Measurements from ENCODE around the gene FRY.

The FRY gene

DNA sequence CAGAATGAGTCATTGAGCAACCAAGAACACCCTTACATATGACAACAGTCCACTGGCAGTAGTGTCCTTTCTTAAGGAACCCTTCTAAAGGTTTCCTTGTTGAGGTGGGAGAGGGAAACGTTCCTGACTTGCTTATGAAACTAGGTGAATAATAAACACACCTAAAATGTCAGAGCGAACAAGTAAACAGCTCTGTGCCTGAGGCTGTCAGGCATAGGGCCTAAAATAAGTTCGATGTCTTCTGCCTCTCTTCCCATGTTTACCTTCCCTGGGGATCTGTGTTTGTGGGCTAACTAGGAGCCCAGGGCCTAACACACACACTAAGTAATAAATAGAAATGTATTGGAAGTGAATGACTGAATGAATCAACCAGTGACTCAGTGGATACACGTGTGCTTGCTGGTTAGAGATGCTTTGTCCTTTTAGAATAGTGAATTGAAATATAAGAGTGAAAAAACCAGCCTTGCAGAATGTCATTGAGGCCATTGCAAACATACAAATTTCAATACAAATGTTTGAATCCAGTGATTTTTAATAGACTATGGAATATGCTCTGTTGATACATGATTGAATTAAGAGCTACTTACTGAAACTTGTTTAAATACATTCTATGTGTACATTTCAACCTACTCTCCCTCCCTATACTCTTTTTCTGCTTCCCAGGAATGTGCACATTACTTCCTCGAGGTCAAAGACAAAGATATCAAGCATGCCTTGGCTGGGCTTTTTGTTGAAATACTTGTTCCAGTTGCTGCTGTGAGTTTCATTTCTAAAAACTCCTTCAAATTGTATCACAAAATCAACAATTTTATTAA is 102.9 kb downstream of the FRY start:
- Mint-ChIP-seq H3K4me3 (no peak overlapping the region), H3K4me1 (no peaks in the 10 kb centered on the region), H3K9me3 (no peaks in the 10 kb centered on the region), H3K27me3 (no peaks in the 10 kb centered on the region), H3K27ac (no peak overlapping the region), H3K36me3 (ENCODE audit: low read depth) (no peaks in the 10 kb centered on the region)
- no peak for ATAC-seq
- no peak for DNase-seq

DNA sequence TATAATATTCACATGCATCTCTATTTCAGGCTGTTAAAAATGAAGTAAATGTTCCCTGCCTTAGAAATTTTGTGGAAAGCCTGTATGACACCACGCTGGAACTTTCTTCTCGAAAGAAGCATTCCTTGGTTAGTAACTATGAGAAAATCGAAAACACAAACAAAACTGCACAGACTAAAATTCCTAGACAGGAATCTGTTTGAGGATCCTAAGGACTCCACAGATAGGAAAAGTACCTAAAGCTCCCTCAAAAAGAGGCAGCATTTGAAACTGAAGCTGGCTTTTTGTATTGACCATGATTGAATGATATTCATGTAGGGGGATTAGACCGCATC is 103.4 kb downstream of the FRY start:
- Mint-ChIP-seq H3K4me3 (no peak overlapping the region), H3K9me3 (no peaks in the 10 kb centered on the region), H3K4me1 (no peaks in the 10 kb centered on the region), H3K36me3 (ENCODE audit: low read depth) (no peaks in the 10 kb centered on the region), H3K27ac (no peak overlapping the region), H3K27me3 (no peaks in the 10 kb centered on the region)
- DNase-seq (no peak), ATAC-seq (no peak)

- DNase-seq (no peak), ATAC-seq (no peak)
- H3K36me3 Mint-ChIP-seq (ENCODE audit: low read depth), result no peaks in the 10 kb centered on the region
- no peaks in the 10 kb centered on the region for H3K27me3 Mint-ChIP-seq
- no peak overlapping the region for H3K27ac Mint-ChIP-seq
- no peak overlapping the region for H3K4me3 Mint-ChIP-seq
- no peaks in the 10 kb centered on the region for H3K4me1 Mint-ChIP-seq
- H3K9me3 Mint-ChIP-seq, result no peaks in the 10 kb centered on the region
These were observed 104.1 kb downstream of the FRY start for GRCh38 chr13:32135655-32136054.

DNA sequence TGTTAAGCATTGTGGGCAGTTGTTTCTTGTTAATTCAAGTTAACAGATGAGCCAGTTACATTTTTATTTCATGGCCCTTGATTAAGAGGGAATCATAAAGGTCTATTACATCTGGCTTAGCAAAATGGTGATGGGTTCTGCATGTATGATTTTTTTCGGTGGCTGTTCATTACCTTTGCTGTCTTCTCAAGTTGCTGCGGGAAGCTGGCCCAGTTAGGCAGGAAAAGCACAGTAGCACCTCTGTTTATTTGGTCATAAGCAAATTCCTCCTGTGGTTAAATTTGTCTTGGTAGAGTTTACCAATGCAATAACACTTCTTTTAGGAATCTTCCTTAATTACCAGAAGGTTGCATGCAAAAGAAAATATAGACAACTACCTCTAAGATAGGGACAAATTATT is 104.5 kb downstream of the FRY start:
- Mint-ChIP-seq H3K27ac (no peak overlapping the region), H3K9me3 (no peaks in the 10 kb centered on the region), H3K4me3 (no peak overlapping the region), H3K4me1 (no peaks in the 10 kb centered on the region), H3K36me3 (ENCODE audit: low read depth) (no peaks in the 10 kb centered on the region), H3K27me3 (no peaks in the 10 kb centered on the region)
- no peak for DNase-seq
- no peak for ATAC-seq

GRCh38 chr13:32136716-32137115 is 105.1 kb downstream of the FRY start:
- Mint-ChIP-seq H3K9me3 (no peaks in the 10 kb centered on the region), H3K4me1 (no peaks in the 10 kb centered on the region), H3K4me3 (no peak overlapping the region), H3K36me3 (ENCODE audit: low read depth) (no peaks in the 10 kb centered on the region), H3K27ac (no peak overlapping the region), H3K27me3 (no peaks in the 10 kb centered on the region)
- ATAC-seq (no peak), DNase-seq (no peak)

DNA sequence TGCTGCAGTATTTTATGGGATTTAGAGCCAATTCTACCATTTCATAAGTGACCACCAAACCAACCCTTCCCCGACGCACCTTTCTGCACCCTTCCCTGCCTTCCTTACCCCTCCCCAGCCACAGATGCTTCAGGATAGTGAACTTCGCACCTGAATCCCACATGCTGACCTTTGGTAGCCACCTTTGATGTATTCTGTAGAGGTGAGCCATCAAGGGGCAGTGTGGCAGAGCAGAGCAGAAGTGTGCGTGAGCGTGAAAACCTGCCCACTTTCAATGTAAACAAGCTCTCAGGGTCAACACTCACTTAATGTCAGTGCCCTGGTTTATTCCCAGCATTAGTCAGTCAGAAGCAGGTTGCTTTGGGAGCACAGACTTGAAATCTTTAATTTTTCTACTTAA is 107.7 kb downstream of the FRY start:
- H3K27ac Mint-ChIP-seq, result no peak overlapping the region
- DNase-seq (no peak), ATAC-seq (no peak)
- no peaks in the 10 kb centered on the region for H3K27me3 Mint-ChIP-seq
- no peak overlapping the region for H3K4me3 Mint-ChIP-seq
- no peaks in the 10 kb centered on the region for H3K36me3 Mint-ChIP-seq (ENCODE audit: low read depth)
- no peaks in the 10 kb centered on the region for H3K9me3 Mint-ChIP-seq
- no peaks in the 10 kb centered on the region for H3K4me1 Mint-ChIP-seq

DNA sequence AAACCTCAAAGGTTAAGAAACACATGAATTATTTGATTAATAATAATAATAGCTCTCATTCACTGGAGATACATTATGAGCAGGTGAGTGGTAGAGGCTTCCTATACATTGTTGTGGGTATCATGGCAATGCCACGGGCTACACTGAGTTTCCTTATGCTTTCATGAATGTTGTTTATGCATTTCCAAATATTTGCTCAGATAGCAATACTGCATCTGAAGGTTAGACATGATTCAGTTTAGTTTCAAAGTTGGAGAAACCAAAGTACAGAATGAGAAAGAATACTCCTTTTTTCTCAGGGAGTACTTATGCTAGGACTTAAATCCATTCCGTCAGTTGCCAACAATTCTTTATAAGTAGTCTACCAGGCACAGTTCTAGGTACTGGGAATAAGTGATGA is 108.5 kb downstream of the FRY start:
- ATAC-seq (no peak), DNase-seq (no peak)
- Mint-ChIP-seq H3K27me3 (no peaks in the 10 kb centered on the region), H3K36me3 (ENCODE audit: low read depth) (no peaks in the 10 kb centered on the region), H3K9me3 (no peaks in the 10 kb centered on the region), H3K4me3 (no peak overlapping the region), H3K4me1 (no peaks in the 10 kb centered on the region), H3K27ac (no peak overlapping the region)

- H3K4me1 Mint-ChIP-seq, result no peaks in the 10 kb centered on the region
- H3K27ac Mint-ChIP-seq, result no peak overlapping the region
- no peaks in the 10 kb centered on the region for H3K9me3 Mint-ChIP-seq
- DNase-seq (no peak), ATAC-seq (no peak)
- no peak overlapping the region for H3K4me3 Mint-ChIP-seq
- H3K36me3 Mint-ChIP-seq (ENCODE audit: low read depth), result no peaks in the 10 kb centered on the region
- H3K27me3 Mint-ChIP-seq, result peaks cover 4% of the 10 kb centered on the region
These were observed 109.9 kb downstream of the FRY start for GRCh38 chr13:32141462-32141861.

DNA sequence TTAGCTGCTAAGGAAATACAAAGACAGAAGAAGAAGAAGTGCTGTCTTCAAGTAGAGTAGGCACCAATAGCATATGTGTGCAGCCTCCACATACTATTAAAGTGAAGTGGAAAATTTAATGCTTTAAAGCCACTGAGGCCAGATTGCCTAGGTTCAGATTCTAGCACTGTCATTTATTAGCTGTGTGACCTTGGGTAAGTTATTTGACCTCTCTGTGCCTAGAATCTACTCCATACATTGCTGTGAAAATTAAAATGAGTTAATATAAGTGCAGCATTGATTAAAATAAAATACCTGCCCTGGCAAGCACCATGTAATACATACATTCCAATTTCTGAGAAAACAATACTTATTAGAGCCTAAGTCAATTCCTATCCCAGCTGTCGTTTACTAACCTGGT is 110.5 kb downstream of the FRY start:
- no peaks in the 10 kb centered on the region for H3K4me1 Mint-ChIP-seq
- DNase-seq, result no peak
- no peak overlapping the region for H3K27ac Mint-ChIP-seq
- no peak for ATAC-seq
- H3K9me3 Mint-ChIP-seq, result no peaks in the 10 kb centered on the region
- H3K4me3 Mint-ChIP-seq, result no peak overlapping the region
- no peaks in the 10 kb centered on the region for H3K36me3 Mint-ChIP-seq (ENCODE audit: low read depth)
- H3K27me3 Mint-ChIP-seq, result peaks cover 4% of the 10 kb centered on the region

- Mint-ChIP-seq H3K9me3 (no peaks in the 10 kb centered on the region), H3K27me3 (peaks cover 4% of the 10 kb centered on the region), H3K4me3 (no peak overlapping the region), H3K36me3 (ENCODE audit: low read depth) (no peaks in the 10 kb centered on the region), H3K4me1 (no peaks in the 10 kb centered on the region), H3K27ac (no peak overlapping the region)
- ATAC-seq (no peak), DNase-seq (no peak)
These were observed 111.4 kb downstream of the FRY start for GRCh38 chr13:32142956-32143375.

DNA sequence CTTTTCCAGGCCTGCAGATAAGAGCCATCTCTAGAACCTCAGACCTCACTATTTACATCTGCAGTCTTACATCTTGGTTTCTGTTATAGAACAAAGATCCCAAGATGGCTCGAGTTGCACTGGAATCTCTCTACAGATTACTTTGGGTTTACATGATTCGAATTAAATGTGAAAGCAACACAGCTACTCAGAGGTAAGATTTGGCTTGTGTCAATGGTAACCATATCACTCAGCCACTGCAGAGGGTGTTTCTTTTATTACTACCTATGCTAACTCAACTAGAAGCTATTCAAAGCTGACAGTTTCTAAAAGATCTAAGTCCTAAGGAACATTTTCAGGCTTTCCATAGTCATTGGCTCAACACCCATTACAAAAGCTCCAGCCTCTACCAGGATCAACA is 115.6 kb downstream of the FRY start:
- Mint-ChIP-seq H3K27ac (no peak overlapping the region), H3K9me3 (no peaks in the 10 kb centered on the region), H3K27me3 (peaks cover 6% of the 10 kb centered on the region), H3K4me3 (no peak overlapping the region), H3K36me3 (ENCODE audit: low read depth) (no peaks in the 10 kb centered on the region), H3K4me1 (no peaks in the 10 kb centered on the region)
- no peak for ATAC-seq
- DNase-seq, result no peak

DNA sequence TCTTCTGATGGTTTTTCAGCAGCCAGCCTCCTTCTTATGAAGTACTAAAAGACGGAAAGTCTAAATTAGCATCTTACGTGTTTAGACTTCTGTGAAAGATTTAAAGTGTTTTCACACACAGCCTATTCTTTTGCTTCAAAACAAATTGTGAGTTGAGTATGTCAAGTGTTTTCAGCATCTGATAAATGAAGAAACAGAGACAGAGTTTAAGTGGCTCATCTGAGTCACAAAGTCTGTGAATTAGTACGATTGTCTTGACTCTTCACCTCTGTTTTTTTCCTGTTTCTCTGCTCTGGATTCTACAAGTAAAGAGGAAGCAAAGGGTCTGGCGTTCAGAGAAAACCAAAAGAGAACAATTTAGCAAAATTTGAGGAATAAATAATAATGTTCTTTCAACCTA is 116.4 kb downstream of the FRY start:
- ATAC-seq (no peak), DNase-seq (no peak)
- Mint-ChIP-seq H3K9me3 (no peaks in the 10 kb centered on the region), H3K27me3 (peaks cover 6% of the 10 kb centered on the region), H3K36me3 (ENCODE audit: low read depth) (no peaks in the 10 kb centered on the region), H3K4me3 (no peak overlapping the region), H3K27ac (no peak overlapping the region), H3K4me1 (no peaks in the 10 kb centered on the region)

GRCh38 chr13:32150239-32150638 is 118.7 kb downstream of the FRY start:
- H3K27ac Mint-ChIP-seq, result no peak overlapping the region
- DNase-seq, result no peak
- H3K9me3 Mint-ChIP-seq, result no peaks in the 10 kb centered on the region
- no peak for ATAC-seq
- H3K27me3 Mint-ChIP-seq, result peaks cover 6% of the 10 kb centered on the region
- no peak overlapping the region for H3K4me3 Mint-ChIP-seq
- no peaks in the 10 kb centered on the region for H3K4me1 Mint-ChIP-seq
- H3K36me3 Mint-ChIP-seq (ENCODE audit: low read depth), result no peaks in the 10 kb centered on the region

DNA sequence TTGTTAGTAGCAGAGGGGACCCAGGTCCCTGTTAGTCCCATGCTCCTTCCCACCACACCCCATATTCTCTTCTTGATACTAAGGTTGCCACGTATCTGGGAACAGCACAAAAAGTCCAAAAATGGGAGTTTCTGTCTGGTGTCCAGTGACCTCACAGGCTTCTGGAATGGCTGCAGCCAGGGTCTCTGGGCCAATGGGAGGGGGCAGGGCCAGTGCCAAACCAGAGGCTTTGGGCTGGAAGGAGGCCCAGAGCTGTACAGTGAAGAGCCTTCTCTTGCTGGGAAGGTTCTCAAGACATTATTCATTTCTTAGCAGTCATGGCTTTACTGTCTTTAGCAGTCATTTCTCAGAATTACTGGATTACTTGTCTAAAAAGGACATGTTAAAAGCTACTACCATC is 119.2 kb downstream of the FRY start:
- Mint-ChIP-seq H3K4me1 (no peaks in the 10 kb centered on the region), H3K4me3 (no peak overlapping the region), H3K9me3 (no peaks in the 10 kb centered on the region), H3K36me3 (ENCODE audit: low read depth) (no peaks in the 10 kb centered on the region), H3K27ac (no peak overlapping the region), H3K27me3 (peaks cover 4% of the 10 kb centered on the region)
- no peak for DNase-seq
- no peak for ATAC-seq

- no peak overlapping the region for H3K27ac Mint-ChIP-seq
- DNase-seq (no peak), ATAC-seq (no peak)
- H3K9me3 Mint-ChIP-seq, result no peaks in the 10 kb centered on the region
- H3K27me3 Mint-ChIP-seq, result peaks cover 2% of the 10 kb centered on the region
- no peaks in the 10 kb centered on the region for H3K4me1 Mint-ChIP-seq
- no peaks in the 10 kb centered on the region for H3K36me3 Mint-ChIP-seq (ENCODE audit: low read depth)
- H3K4me3 Mint-ChIP-seq, result no peak overlapping the region
These were observed 119.7 kb downstream of the FRY start for GRCh38 chr13:32151240-32151639.

GRCh38 chr13:32153056-32153455 is 121.5 kb downstream of the FRY start:
- Mint-ChIP-seq H3K4me1 (no peaks in the 10 kb centered on the region), H3K9me3 (no peaks in the 10 kb centered on the region)

More at GRCh38 chr13:32153056-32153455, 121.5 kb downstream of the FRY start:
- H3K27ac Mint-ChIP-seq, result no peak overlapping the region
- H3K36me3 Mint-ChIP-seq (ENCODE audit: low read depth), result no peaks in the 10 kb centered on the region
- ATAC-seq, result no peak
- peaks cover 2% of the 10 kb centered on the region for H3K27me3 Mint-ChIP-seq
- H3K4me3 Mint-ChIP-seq, result no peak overlapping the region
- no peak for DNase-seq

All from activated naive CD8-positive, alpha-beta T cell treated with anti-CD3 and anti-CD28 coated beads, Interleukin-2, amount 50 U/mL, for 24 hours (primary cell).